Stimulated activated CD4-positive, alpha-beta T cell treated with anti-CD3 and anti-CD28 coated beads, Interleukin-15, amount 100 ng/mL, for 1 hour (primary cell): ENCODE results near the gene ATP6V0C.
A peak's percentile ranks its signal among the peaks of the same experiment; 100 is the strongest.
"Not testable (repeated sequence)": the region's sequence is repeated elsewhere in the genome, so short reads cannot be mapped to it uniquely, and the experiment has no call there.

ENCODE experiments used
- DNase-seq, 2 donors: peaks; one replicate each; pipeline ENCODE4 v3.0.0-alpha.2; 2020; ENCODE audit warnings: low read depth in 1 of 2, low spot score in 1 of 2

Gene ATP6V0C

GRCh38 chr16:2474877-2475412 lies 38.8 kb upstream of the ATP6V0C start, which contains the start of gene TBC1D24:
Gene TBC1D24, plus strand, starts transcription at chr16:2475127. Its CDS starts 21,022 bp downstream, at chr16:2496149.
- DNase-seq, result peak; percentile 64 to 78

DNA sequence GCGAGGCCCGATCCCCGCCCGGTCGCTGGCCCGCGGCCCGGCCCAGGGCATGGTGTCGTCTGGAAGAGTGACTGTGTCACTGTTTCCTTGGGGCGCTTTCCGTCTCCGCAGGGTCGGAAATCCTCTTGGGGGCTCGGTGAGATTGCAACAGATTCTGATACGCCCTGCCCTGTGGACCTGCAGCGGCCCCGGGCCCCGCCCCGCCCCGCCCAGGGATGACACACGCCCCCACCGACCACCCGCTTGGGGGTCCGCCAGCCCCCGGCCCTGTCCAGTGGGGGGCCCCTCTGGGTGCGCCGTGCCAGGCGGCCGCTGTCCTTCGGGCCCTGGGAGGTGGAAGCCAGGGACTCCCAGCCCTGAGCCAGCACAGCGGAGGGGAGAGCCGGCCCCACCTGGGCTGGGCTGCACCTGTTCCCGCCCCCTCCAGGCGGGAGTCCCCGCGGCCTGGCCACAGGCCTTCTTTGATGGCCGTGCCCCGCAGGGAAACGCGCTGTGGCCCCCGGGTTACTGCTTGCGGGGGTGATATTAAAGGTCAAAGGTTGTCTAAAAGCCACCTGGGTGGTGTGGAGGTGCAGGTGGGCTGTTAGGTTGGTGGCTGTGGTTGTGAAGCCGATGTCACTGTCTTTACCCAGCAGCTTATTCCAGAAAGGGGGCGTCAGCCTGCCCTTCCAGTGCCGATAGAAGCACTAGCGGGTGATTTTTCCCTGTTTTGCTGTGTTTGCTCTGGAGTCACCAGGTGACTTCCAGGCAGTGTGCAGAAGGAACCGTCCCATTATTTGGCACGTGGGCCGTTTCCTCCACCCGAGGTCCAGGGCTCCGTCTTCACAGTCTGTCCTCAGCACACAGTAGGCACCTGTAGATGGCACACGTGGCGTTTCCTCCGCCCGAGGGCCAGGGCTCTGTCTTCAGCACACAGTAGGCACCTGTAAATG lies 38.1 kb upstream of the ATP6V0C start:
- peak in 1 of 2 donors; percentile 17 for DNase-seq

GRCh38 chr16:2476345-2476720 lies 37.4 kb upstream of the ATP6V0C start:
- DNase-seq, result no peak

DNA sequence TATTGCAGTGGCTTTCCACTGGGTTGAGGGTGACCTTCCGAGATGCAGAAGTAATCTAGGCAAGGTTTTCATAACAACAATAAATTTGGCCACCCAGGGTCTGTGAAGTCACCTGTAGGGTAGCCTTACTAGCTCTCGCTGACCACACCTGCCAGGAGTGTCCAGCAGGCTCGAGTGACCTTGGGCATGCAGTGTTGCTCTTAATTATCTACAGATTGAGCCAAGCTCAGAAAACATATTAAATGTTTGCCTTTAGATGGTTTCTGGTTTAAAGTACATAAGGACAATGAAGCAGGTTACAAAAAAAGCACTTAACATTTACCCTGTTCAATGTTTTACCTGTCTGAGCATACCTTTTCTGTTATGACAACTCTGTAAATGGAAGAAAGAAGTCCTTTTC lies 37.0 kb upstream of the ATP6V0C start:
- no peak for DNase-seq

- no peak for DNase-seq
These were observed 36.4 kb upstream of the ATP6V0C start for GRCh38 chr16:2477327-2477726.

DNA sequence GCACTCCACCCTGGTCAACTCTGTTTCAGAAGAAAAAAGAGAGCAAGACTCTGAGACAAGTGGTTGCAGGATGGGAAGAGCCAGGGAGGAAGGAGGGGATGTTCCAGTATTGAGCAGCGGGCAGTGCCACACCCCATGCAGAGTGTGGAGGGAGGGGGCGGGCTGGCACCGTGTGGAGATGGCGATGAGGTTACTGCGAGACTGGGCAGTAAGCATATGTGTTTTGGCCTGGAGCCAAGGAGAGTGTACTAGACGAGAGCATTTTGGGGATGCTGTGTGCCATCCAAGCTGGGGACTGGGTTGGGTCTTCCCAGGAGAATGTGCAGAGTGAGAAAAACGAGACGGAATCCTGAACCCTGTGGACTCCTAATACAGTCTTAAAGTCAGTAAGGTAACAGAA lies 35.5 kb upstream of the ATP6V0C start:
- DNase-seq, result no peak

DNA sequence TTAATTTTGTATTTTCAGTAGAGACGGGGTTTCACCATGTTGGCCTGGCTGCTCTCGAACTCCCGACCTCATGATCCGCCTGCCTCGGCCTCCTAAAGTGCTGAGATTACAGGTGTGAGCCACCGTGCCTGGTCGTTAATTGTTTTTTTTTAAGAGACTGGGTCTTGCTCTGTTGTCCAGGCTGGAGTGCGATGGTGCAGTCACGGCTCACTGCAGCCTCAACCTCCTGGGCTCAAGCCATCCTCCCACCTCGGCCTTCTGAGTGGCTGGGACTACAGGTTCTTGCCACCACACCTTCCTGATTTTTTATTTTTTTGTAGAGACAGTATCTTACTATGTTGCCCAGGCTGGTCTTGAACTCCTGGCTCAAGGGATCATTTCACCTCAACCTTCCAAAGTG lies 33.8 kb upstream of the ATP6V0C start:
- DNase-seq, result not testable (repeated sequence)

GRCh38 chr16:2480948-2481347 lies 32.8 kb upstream of the ATP6V0C start:
- no peak for DNase-seq

DNA sequence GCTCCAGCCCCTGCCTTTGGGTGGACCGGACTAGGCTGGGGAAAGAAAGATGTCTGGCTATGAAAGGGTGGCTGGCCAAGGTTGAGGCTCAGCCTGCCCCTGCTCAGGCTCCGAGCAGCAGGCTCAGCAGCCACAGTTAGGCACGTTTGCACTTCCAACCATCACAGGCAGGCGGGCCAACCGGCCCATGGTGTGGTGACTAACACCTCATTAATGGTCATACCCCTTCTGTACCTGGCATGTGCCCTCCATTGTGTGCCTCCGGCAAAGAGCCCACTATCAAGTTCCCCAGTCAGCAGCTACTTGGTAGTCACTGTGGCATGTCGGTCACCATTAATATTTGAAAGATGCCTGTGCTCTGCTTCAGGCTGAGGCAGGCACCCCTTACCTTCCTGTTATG lies 32.1 kb upstream of the ATP6V0C start:
- DNase-seq, result no peak

- DNase-seq, result no peak
These were observed 31.5 kb upstream of the ATP6V0C start for GRCh38 chr16:2482249-2482648.

DNA sequence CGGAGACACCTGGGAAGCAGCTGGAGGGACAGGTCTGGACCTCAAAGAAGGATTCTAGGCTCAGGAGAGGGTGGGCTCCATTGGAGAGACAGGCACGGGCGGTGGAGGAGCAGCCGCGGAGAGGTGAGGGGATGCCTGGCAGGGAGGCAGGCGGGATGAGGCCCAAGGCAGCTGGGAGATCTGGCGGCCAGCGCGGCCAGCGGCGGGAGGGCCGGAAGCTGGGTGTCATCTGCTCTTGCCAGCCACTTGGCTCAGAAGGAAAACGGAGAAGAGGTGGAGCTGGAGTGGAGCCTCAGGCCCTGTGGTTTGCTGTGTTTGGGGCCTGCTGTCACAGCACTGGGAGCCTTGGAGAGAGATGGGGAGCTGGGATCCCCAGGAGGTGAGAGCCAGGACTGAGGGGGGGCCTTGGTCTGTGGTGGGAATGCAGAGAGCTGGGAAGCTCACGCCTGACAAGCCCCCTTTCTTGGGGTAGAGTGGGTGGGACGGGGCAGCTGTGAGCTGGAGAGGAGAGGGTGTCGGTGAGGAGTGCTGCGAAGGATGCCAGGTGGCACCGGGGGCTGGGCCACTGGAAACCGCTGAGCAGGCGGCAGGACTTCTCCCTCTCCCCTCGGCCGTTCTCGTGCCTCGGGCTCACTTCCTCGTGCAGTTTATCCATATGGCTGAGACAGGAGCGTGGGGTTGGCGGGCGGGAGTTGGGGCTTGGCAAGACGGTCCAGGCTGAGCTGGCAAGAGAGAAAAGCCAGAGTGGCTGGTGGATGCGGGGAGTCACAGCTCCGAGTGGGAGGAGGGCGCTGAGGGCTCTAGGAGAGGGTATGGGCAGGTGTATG lies 30.8 kb upstream of the ATP6V0C start:
- DNase-seq, result no peak

DNA sequence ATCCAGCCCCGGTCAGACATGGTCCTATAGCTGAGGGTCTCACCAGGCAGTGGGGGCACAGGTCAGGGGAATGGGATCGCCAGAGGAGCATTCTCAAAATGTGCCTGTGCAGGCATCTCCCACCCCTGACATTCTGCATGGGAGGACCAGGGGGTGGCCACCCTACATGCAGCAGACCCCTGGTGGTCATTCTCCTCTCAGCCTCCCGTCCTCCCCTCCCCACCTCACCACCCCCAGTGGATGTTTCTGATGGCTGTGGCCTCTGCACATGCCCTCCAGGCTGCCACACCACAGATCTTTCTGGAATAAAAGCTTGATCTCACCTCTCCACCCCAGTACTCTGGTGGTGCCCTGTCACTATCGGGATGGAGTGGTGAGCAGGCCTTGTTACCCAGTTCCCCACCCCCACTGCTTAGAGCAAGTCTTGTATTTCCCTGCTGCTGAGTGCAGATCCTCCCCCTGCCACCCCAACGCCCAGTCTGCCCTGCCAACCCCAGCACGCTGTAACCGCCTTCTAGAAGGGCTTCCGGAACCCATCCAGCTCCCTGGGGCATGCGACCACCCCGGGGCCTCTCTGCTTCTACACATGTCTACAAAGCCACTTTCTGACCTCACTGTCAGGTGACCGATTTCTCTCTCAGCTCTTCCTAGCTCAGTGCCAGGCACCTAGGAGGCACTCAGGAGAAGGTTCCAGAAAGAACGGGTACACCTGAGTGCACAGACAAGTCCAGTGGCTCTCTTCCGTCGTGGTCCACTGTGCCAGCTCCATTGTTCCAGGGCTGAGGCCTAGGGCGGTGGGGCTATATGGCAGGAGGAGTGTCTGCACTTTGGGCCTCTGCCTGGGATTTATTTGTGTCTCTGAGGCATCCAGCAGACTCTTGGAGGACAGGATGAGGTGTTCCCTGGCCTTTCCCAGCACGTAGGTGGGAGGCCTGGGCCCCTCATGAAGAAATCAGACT lies 29.5 kb upstream of the ATP6V0C start:
- DNase-seq, result no peak

DNA sequence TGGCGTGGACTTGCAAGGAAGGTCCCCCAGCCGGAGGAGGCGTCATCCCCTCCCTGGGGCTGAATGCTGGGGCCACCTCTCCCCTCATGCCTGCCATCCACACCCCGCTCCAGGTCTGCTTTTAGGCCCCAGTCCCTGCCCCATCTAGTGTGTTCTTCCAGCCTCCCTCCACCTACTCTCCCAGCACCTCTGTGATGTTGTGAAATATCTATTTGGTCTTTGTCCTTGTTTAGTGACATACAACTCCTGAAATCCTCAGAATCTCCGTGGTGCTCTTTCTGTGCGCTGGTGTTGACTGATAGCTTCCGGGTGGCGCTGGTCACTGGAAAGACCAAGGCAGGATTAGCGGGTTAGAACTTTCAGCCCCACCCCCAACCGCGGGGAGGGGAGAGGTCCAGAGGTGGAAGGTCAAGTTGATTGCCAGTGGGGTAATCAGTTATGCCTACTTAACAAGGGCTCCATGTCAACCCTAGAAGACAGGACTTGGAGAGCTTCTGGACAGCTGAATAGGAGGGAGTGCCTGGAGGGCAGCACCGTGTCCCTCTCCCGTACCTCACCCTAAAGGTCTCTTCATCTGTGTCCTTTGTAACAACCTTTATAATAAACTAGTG lies 28.7 kb upstream of the ATP6V0C start:
- DNase-seq, result no peak

GRCh38 chr16:2485811-2486507 lies 27.8 kb upstream of the ATP6V0C start:
- no peak for DNase-seq

DNA sequence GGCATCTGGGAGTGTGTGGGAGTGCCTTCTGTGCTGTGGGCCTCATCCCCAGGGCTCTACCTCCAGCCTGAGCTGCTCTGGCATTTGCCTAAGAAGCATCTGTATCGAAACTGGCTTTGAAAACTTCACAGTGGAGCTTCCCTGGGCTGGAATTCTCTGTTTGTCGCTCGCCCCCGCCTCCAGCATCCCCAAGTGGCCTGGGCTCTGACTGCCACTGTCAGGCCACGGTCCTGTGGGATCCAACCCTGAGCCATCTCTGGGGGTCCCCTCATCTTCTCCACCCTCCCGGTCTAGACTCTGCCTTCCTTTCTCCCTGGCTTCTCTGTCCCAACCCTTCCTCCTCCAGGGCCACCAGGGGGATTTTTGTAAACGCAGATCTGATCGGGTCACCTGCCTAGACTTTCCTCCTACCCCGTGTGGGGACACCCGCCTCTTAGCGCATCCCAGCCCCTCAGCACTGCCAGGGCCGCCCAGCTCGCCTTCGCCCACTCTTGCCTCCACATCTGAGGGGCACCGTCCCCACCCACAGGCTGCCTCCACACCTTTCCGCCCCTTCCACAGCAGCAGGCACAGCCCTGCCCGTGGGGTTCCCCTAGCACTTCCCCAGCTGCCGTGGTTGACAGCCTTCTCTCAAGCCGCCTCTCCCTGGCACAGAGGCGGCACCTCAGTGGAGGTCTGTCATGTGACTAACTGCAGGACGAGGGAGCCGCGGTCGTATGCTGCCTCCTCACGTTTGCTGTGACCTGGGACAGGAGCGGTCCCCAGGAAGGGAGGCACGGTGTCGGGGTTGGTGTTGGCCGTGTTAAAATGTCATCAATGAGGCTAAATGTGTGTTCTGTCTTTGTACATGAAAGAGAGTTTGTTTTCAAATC lies 26.9 kb upstream of the ATP6V0C start:
- DNase-seq, result peak; percentile 61 to 63

- DNase-seq, result no peak
These were observed 26.3 kb upstream of the ATP6V0C start for GRCh38 chr16:2487517-2487842.

DNA sequence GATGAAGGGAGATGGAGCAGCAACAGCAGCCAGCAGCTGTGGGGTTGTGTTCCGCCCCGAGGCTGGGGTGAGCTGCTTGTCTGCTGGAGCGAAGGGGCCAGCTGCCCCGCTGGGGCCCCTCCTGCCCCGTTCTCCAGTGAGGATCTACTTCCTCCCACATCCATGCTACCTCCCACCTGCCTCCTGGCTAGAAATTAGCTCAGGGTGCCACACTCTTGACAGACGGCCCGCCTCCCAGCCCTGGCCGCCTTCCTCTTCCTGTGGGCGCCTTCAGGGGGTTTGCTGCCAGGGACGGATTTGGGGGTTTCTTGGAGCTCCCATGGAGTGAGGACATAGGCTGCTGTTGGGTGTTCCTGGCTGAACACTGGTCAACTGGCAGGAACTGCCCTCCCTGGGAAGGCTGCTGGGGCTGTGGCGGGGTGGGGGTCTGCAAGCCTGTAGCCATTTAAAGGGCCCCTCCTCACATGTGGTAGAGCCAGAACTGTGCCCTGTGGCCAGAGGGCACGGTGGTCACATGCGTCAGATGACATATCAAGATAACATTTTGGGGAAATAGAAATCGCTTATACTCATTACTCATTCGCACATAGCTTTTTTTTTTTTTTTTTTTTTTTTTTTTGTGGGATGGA lies 25.7 kb upstream of the ATP6V0C start:
- no peak for DNase-seq

DNA sequence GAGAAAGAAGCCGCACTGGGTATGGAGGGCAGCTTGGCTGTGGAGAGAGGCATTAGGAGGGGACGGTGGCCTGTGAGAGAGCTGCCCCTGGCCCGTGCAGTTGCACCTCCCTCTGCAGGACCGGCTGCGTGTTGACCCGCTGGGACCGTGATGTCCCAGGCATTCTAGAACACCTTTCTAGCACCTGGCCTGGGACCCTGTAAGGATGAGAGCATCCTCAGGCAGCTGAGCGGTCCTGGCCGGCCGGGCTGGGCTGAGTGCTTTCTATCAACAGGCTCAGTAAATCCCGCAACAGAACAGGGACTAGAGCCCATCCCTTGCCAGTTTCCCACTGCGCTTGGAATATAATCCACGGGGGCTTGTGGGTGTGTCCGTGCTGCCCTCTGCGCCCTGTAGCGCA lies 24.2 kb upstream of the ATP6V0C start:
- no peak for DNase-seq
